Measurements from ENCODE around the gene GALNT7.

Gene GALNT7

GRCh38 chr4:173280998-173281397 is 112.4 kb downstream of the GALNT7 start:
- CTCF ChIA-PET, result interaction anchor here (1.1 to 4.5 kb wide), 8 partner anchors 11 to 267 kb away, joined by 3 to 27 read pairs (median 6); no protein-coding TSS in a partner anchor
- DNase-seq (ENCODE audit: extremely low spot score), result no peak
- TF ChIP-seq CTCF (IDR thresholded peaks at IDR 0.05; ENCODE audit: control extremely low read depth, extremely low read depth, low read depth, missing control alignments), result no peak
- POLR2A ChIA-PET, result no interaction called here

- TF ChIP-seq CTCF (IDR thresholded peaks at IDR 0.05; ENCODE audit: control extremely low read depth, extremely low read depth, low read depth, missing control alignments), result no peak
- POLR2A ChIA-PET, result interaction anchor here (0.8 kb wide), 1 partner anchor 53 kb away, joined by 3 read pairs; no protein-coding TSS in a partner anchor
- no peak for DNase-seq (ENCODE audit: extremely low spot score)
- CTCF ChIA-PET, result interaction anchor here (0.7 to 4.5 kb wide), 11 partner anchors 8 to 268 kb away, joined by 3 to 27 read pairs (median 5); no protein-coding TSS in a partner anchor
Measured at GRCh38 chr4:173281406-173282255, 113.0 kb downstream of the GALNT7 start.

GRCh38 chr4:173282256-173282562 is 113.6 kb downstream of the GALNT7 start:
- ChIA-PET POLR2A (interaction anchor here (0.7 to 0.8 kb wide), 2 partner anchors 52 to 274 kb away, joined by 3 read pairs; no protein-coding TSS in a partner anchor), CTCF (interaction anchor here (0.7 to 4.5 kb wide), 8 partner anchors 8 to 268 kb away, joined by 3 to 27 read pairs (median 4); no protein-coding TSS in a partner anchor)
- DNase-seq (ENCODE audit: extremely low spot score), result no peak
- no peak for TF ChIP-seq CTCF (IDR thresholded peaks at IDR 0.05; ENCODE audit: control extremely low read depth, extremely low read depth, low read depth, missing control alignments)

DNA sequence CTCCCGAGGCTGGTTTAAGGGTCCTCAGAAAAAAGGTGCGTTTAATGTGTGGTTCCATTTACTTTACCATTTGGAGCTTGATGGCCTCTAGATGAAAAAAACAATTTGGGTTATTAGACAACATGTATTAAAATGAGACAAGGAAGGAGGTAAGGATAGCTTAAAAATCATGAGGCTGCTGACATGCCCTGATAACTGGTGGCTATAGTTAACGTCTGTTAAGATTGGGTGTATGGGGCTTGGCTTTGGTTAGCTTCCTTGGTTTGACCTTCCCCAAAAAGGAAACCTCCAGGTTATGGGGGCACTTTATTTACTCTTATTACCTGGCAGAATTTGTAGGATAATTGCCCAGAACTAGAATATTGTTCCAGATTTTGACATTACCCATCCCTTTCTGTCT is 114.0 kb downstream of the GALNT7 start:
- POLR2A ChIA-PET, result interaction anchor here (0.7 to 0.8 kb wide), 2 partner anchors 52 to 275 kb away, joined by 3 read pairs; no protein-coding TSS in a partner anchor
- no peak for TF ChIP-seq CTCF (IDR thresholded peaks at IDR 0.05; ENCODE audit: control extremely low read depth, extremely low read depth, low read depth, missing control alignments)
- CTCF ChIA-PET, result interaction anchor here (0.9 to 4.5 kb wide), 6 partner anchors 9 to 269 kb away, joined by 3 to 27 read pairs (median 4); no protein-coding TSS in a partner anchor
- DNase-seq (ENCODE audit: extremely low spot score), result no peak

DNA sequence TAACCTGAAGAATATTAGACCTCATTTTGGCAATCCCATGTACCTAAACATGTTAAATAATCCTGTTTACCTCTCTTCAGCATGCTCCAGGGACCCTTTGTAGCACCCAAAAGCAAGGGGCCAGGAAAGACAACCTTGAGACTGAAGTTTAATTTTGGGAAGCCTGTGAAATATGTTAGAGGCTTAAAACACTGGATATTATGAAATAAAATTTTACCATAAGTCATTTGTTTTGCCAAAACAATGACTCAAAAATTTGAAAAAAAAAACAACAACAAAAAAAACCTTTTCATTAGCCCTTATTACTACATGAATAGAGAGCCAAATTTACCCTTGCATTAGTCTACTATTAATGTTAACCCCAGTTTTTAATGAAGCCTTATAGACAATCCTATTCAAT is 115.9 kb downstream of the GALNT7 start:
- POLR2A ChIA-PET, result no interaction called here
- TF ChIP-seq CTCF (IDR thresholded peaks at IDR 0.05; ENCODE audit: control extremely low read depth, extremely low read depth, low read depth, missing control alignments), result no peak
- CTCF ChIA-PET, result interaction anchor here (4.5 kb wide), 1 partner anchor 17 kb away, joined by 27 read pairs; no protein-coding TSS in a partner anchor
- no peak for DNase-seq (ENCODE audit: extremely low spot score)

- ChIA-PET CTCF (interaction anchor here (0.7 to 6.3 kb wide), 16 partner anchors 9 to 305 kb away, joined by 3 to 86 read pairs (median 5); no protein-coding TSS in a partner anchor), POLR2A (no interaction called here)
- no peak for TF ChIP-seq CTCF (IDR thresholded peaks at IDR 0.05; ENCODE audit: control extremely low read depth, extremely low read depth, low read depth, missing control alignments)
Measured at GRCh38 chr4:173287486-173287885, 118.9 kb downstream of the GALNT7 start.

More at GRCh38 chr4:173287486-173287885, 118.9 kb downstream of the GALNT7 start:
- no peak for DNase-seq (ENCODE audit: extremely low spot score)
